Kidney epithelial cell (primary cell): ENCODE measurements around the gene ZCWPW1. TPM values are rescaled to one million over a fixed set of nuclear protein-coding genes. Genes with fewer than 3 reads are reported as not detected.

ENCODE experiments used
- DNase-seq: peaks from one replicate; pipeline ENCODE4 v3.0.0-alpha.2; 2010; ENCODE audit warnings: low read depth
- H3K27me3 ChIP-seq: 2 replicates; pipeline ENCODE4 v1.6.0; 2011; ENCODE audit warnings: low read length; ENCODE audit not compliant: control insufficient read depth, insufficient read depth
- H3K36me3 ChIP-seq: 2 replicates; pipeline ENCODE4 v1.5.1; 2011; ENCODE audit warnings: low read length; ENCODE audit not compliant: control insufficient read depth, insufficient read depth
- H3K4me3 ChIP-seq: 2 replicates; pipeline ENCODE4 v1.5.1; 2011; ENCODE audit warnings: low read depth, mild to moderate bottlenecking, control low read depth, low read length
- CTCF ChIP-seq: IDR thresholded peaks from 2 replicates; pipeline ENCODE4 v1.5.1; 2011; ENCODE audit warnings: mild to moderate bottlenecking, moderate library complexity, low read length, control low read depth, inconsistent platforms; ENCODE audit not compliant: insufficient read depth, poor library complexity, severe bottlenecking
- total RNA-seq: library from RNA; depleted of rRNA; stranded (reverse); fragments of >200 nt; gene quantifications from 2 replicates; pipeline ENCODE4 v1.2.3, GENCODE V29; 2015

The ZCWPW1 gene
- total RNA-seq, 1 donor from 2014 or later, result 0.88 TPM

DNA sequence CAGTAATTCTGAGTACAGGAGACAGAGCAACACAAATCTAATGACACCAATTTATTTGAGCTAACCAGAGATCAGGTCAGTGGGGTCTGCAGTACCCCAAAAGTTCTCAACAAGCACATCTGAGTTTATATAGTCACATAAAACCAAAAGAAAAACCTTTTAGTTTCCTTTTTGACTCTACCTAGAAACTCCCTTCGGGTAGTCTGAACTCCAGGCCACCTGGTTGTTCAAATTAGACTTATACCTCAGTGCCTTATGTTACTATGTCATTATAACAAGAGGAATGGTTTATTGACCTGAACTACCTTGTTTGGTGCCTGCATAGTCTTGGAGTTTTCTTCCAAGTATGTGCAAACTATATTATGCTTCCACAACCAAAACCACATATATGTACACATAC is 14.6 kb downstream of the ZCWPW1 start:
- no peak for TF ChIP-seq CTCF
- no peak for DNase-seq
- no peak overlapping the region for H3K4me3 ChIP-seq
- peaks cover 2% of the 10 kb centered on the region for H3K27me3 ChIP-seq
- H3K36me3 ChIP-seq, result no peaks in the 10 kb centered on the region

DNA sequence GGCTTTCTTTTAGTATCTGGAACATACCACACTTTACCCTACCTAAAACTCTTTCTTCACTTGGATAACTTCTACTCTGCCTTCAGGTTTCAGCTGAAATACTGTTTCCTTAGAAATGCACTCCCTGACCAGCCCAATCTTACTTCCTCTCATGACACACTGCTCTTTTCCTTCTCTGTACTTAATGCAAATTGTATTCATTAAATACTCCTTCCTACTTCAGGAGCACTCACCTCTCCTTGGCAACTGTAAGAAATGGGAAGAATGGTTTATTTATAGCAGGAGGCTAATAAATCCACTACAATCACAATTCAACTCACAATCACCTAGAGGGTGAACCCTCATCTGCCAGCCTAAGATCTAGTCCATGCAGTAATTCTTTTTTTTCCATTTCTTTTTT is 15.2 kb downstream of the ZCWPW1 start:
- Histone ChIP-seq H3K27me3 (peaks cover 2% of the 10 kb centered on the region), H3K4me3 (no peak overlapping the region), H3K36me3 (no peaks in the 10 kb centered on the region)
- TF ChIP-seq CTCF, result no peak
- DNase-seq, result no peak

DNA sequence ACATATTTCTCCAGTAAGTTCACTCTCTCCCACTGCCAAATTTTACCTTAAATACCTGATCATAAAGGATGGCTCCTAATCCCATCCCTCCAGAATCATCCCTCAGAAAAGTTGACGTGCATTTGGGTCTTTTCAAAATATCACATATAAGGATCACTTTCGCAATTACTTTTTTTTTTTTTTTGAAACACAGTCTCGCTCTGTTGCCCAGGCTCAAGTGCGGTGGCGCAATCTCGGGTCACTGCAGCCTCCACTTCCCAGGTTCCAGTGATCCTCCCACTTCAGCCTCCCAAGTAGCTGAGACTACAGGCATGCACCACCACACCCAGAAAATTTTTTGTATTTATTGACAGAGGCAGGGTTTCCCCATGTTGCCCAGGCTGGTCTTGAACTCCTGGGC is 17.4 kb downstream of the ZCWPW1 start:
- Histone ChIP-seq H3K36me3 (no peaks in the 10 kb centered on the region), H3K4me3 (no peak overlapping the region), H3K27me3 (peaks cover 2% of the 10 kb centered on the region)
- TF ChIP-seq CTCF, result no peak
- no peak for DNase-seq

GRCh38 chr7:100407285-100408180 is 21.0 kb downstream of the ZCWPW1 start:
- Histone ChIP-seq H3K27me3 (peaks cover 2% of the 10 kb centered on the region), H3K36me3 (no peaks in the 10 kb centered on the region), H3K4me3 (no peak overlapping the region)
- DNase-seq, result no peak
- peak; percentile 73 for TF ChIP-seq CTCF

GRCh38 chr7:100406767-100407166 is 21.7 kb downstream of the ZCWPW1 start:
- Histone ChIP-seq H3K36me3 (no peaks in the 10 kb centered on the region), H3K4me3 (no peak overlapping the region), H3K27me3 (peaks cover 2% of the 10 kb centered on the region)
- peak; percentile 14 for TF ChIP-seq CTCF
- DNase-seq, result peak; percentile 42

GRCh38 chr7:100402241-100402640 is 26.3 kb downstream of the ZCWPW1 start:
- no peak for DNase-seq
- Histone ChIP-seq H3K27me3 (peaks cover 11% of the 10 kb centered on the region), H3K36me3 (no peaks in the 10 kb centered on the region), H3K4me3 (no peak overlapping the region)
- TF ChIP-seq CTCF, result no peak
